Measurements from ENCODE around the gene CNTN5.

CNTN5 gene

DNA sequence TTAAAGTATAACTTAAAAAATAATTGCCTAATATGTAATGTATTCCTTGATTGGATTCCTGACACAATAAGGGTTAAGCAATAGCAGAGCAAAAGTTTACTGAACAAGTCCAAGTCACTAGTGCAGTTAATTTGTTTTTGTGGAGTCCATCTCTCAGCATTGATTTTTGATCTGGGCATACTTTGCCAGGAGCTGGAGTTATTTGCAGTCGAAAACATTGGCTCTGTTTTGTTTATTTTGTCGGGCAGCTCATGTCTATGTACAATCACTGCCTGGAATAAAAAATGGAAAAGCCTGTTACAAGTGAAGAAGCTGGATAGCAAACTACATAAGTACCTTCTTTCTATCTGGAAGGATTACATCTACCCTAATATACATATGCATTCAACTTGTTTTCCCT is 625.2 kb downstream of the CNTN5 start:
- DNase-seq, result no peak

DNA sequence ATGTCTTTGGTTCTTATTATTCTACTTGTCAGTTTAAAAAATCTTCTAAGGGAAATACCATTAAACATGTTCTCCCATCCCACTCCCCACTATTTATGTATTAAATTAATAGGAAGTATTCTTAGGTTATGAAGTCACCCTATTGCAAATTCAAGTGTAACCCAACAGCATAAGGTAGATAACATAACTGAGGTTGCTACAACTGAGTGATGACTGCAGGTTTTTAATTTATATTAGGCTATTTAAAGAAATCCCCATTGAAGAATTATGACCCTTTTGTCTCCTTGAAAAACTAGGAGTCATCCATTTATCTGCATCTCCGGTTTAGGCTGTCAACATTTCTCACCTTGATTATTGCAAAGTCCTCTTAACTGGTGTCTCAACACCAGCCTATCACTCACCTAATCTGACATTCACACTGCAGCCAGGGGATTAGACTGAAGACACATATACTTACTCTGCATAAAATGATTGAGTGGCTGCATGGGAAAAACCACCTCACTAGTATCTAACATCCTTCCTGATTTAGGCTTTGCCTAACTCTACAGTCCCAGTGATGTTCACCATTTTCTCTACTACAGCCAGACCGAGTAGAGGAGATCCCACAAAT is 649.4 kb downstream of the CNTN5 start:
- no peak for DNase-seq

DNA sequence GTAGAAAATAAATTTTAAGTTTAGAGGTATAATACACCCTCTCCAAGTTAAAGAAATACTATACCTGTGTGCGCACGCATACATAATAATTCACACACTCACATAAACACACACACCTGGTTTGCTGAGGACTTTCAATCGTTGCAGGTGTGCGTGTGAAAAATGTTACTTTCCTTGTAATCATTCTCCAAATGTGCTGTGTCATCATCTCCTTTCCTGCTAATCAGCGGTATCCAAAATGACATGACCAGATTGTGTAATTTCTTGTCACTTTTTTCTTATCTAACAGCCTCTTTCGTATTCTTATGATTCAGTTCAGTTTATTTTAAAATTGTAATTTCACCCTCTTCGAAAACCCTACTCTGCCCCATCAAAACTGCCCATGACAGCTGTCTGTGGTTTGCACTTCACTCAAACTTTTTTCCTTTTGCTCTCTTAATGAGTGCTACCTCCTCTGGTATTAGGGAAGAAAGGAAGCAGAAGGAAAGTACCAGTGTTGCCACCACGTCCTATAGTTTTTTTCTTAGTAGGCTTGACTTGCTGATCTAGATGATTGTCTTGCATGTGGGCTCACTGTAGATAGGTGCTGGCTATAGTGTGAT is 651.2 kb downstream of the CNTN5 start:
- no peak for DNase-seq

DNA sequence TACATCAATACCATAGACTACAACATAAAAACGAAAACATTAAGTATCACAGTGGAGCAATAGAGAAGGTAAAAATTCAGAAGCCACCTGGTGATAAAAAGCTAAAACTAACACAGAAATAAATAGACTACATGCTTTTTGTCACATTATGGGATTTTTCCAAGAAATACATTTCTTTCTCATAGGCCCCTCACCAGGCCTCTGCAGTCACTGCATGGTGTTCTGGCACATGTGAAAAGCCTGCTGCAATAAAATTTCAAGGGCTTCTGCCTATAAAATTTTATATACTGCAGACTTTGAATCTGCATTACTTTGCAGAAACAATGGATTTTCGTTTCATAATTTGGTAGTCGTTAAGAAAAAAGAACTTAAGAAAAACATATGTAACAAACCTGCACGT is 655.5 kb downstream of the CNTN5 start:
- no peak for DNase-seq

DNA sequence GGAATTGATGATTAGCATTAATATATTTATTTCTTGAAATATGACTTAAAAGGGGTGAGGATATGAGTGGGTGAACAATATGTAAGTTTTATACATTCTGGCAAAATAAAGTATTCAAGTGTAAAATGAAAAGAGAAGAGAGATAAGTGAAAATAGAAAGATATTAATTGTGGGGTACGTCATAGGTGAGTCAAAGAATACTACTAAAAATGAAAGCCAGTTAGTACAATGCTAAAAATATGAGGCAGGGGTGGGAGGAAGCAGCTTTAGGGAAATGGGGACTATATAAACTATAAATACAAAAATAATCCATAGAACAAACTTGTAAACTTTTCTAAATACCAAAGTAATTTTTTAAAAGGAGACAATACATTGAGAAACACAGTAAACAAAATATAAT is 661.4 kb downstream of the CNTN5 start:
- no peak for DNase-seq

DNA sequence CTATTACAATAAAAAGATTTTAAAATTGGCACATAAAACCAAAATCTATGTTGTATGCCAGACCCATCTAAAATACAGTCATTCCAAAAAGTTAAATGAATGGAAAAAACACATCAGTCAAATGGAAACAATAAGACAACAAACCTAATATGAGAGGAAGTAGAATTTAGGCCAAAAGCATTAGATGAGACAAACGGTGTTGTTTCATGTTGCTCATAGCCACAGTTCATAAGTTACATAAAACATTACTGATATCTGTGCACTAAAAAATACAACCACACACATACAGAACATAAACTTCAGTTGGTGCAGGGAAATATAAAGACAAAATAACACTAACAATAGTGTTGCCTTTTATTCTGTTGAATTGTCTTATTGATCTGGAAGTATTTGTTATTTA is 661.9 kb downstream of the CNTN5 start:
- no peak for DNase-seq

DNA sequence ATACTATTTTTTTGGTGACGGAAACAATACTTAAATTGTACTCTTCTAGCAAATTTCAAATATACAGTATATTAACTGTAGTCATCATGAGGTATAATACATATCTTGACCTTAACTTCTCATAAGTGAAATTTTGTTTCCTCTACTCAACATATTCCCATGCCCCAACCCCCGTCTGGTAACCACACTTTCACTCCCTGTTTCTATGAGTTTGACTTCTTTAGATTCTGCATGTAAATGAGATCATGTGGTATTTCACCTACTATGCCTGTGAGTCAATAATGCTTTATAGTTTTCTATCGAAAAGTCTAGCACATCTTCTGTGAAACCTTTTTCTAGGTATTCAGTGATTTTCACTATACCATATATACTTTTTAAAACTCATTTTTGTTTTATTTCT is 663.2 kb downstream of the CNTN5 start:
- DNase-seq, result no peak

DNA sequence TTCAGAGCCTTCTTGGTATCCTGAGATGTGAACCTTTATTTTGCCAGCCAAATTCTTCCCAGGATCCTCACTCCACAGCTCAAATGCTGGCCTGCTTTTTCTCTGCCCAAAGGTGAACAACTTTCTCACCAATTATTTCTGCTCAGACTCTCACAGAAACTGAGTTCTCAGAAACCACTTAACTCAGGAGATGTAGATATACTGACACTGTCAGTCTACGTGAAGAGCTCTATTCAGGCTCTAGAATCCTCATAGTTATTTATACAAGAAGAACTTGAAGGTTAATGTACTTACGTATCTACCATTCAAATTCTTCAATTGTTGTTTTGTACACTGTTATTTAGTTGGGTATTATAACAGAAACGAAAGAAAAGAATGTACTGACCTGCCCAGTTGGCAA is 666.1 kb downstream of the CNTN5 start:
- no peak for DNase-seq

DNA sequence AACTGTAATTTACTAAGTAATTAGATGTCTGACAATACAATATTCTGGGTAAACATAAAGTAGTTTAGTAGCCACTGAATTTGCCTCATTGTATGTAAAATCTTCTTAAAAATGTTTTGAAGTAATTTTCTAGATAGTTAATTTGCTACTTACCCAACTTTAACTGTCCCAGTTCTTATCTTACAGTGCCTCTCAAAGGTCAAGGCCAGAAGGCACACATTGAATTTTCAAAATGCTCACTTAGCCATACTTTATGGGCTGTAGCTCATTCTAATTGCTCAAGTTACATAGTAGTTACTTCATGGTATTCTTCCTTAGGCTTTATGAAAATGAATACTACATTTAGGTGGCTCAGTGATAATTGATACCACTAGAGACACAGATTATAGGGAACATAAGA is 666.6 kb downstream of the CNTN5 start:
- DNase-seq, result no peak

DNA sequence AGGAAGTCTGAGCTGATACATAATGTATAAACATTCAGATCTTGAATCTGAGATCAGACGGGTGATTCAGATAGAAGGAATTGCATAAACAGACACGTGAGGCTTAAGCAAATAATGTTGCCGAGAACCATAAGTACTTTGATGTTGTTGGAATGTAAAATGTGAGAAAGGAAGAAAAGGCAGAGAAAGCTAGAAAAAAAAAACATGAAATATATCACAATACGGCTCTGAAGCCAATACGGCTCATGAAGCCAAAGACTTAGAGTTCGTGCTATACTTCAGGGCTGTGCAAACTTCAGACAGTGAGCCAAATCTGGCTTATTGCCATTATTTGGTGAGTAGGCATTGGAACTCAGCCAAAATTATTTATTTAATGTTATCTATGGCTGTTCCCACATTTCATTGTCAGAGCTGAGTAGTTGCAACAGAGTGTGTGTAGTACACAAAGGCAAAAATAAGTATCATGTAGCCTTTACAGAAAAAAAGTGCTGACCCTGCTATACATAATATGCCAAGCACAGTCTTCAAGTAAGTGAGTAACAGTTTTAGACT is 673.3 kb downstream of the CNTN5 start:
- no peak for DNase-seq

DNA sequence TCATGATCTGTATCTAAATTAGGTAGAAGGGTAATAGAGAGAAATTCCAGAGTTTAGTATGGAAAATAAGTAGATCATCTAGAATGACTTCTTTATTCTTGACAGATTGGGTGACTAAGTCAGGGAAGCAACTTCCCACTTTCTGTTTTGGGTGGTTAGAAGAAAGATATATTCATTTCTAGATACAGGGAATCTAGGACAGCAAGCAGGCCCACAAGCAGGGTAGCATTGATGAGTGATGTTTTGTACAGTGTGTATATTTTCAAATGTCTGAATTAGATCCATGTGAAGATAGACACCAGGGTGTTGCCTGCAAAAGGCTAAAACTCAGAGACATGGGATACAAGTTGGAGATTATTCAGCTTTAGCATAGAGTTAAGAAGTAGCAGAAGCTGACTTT is 674.4 kb downstream of the CNTN5 start:
- DNase-seq, result no peak

DNA sequence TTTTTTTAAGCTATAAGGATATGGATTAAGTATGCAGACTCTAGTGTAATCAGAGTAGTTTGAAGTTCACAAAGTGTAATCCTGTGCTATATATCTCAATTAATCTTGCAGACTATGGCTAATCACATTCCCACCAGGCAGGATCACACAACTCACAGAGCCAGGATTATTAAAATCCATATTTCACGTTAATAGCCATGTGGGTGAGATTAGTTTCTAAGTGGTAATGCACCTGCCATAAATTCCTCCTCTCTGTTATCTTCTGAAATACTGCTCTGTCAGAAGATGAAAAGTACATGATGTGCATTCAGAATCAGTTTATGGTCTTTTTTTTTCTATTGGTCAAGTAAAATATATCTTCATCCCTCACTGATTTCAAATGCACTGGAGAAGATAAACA is 686.1 kb downstream of the CNTN5 start:
- DNase-seq, result no peak

DNA sequence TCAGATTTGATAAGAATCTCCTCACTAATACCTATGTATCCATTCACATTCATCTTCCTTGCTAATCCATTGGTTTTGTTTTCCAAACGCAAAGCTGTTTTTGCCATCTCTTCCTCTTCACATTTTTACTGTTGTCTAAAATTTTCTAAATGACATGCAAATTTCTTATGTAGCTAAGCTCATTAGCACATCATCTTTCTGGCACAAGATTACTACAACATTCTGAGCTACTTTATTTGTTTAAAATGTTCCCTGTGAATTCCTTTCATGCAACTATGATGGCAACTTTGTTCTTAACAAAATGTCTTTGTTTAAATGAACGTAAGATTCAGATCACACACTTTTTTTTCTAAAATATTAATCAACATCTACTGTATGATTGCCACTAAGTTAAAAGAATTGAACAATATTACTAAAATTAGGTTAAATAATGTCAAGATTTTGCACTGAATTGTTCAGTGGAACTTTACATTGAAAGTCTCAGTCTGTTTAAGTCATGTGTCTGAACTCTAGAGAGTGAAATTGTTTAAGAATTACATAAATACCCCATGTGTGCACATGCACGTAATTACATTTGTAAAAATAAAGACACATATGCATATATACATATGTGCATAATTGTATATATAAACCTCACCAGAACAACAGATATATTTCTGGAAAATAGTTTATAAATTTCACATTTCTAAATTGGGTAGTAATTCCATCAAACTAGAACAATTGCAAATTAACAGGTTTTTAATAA is 688.4 kb downstream of the CNTN5 start:
- DNase-seq, result no peak

DNA sequence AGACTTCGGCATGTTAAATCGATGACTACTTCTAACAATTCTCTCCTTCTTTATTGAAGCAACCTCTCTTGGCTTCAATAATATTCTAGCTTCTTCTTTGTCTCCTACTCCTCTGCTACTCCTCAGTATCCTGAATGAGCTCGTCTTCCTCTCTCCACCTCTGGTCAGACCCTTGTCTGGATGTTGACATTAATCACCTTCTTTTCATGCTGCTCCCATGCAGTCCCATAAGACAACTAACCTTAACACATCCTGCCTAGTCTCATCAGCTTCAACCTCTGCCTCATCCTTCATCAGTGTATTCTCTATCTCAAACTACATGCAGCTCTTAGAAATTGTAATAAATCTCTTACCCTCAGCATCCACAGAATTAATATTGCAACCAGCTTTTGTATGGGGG is 695.6 kb downstream of the CNTN5 start:
- DNase-seq, result no peak

DNA sequence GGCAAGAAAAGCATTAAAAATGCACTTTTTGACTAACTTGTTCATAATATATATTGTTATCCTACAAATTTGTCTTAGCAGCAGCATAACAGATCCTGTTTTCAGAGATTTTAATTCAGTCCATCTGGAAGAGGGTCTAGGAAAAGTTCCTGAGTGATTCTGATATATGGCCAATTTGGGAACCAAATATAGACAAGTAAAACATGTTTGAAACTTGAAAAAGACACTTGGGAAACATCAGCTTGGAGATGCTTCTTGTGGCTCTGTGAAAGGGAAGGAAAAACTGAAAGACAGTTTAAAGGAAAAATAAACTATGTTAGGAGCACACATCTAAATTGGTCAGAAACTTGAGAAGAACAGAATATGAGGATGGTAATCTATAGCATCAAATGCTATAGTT is 697.5 kb downstream of the CNTN5 start:
- DNase-seq, result no peak

DNA sequence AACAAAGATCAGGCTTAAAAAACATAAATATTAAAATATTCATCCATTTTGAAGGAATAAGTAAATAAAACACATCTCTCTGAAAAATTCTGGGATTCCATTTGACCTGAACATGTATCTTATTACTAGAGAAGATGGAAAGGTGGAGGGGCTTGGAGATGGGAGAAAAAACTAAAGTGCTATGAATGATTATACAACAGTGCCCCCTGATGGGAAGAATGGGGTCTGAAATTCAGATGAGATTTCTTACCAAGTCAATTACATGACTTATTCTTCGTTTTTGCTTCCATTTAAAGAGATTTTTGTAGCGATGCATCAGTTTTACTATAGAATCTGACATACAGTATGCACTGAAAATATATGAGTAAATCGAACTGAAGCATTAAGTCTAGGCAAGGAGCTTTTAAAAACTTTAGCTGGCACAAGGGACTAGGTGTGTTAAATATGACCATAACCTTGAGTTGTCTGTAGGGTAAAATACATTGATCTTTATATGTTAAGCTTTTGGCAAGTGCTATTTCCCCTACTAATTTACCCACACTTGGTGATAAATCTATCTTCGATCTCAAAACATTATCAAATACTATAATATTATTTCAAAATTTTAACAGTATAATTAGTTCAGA is 718.8 kb downstream of the CNTN5 start:
- DNase-seq, result peak; percentile 17

DNA sequence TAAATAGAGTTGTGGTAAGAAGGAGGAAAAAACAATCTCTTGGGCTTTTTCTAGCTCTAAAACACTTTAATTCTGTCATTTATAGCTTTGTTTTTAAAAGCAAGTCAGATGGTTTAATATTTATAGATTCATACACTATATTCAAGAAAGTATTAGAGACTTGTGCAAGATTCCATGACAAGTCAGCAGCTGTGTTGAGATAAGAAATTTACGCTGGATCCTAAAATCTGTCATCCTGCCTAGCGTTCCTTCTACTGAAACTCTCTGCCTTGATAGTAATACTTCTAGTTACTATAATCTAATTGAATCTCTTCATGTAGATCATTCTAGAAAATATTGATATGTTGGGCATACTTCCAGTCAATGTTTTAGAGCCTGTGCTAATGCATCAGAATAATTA is 721.8 kb downstream of the CNTN5 start:
- DNase-seq, result no peak

DNA sequence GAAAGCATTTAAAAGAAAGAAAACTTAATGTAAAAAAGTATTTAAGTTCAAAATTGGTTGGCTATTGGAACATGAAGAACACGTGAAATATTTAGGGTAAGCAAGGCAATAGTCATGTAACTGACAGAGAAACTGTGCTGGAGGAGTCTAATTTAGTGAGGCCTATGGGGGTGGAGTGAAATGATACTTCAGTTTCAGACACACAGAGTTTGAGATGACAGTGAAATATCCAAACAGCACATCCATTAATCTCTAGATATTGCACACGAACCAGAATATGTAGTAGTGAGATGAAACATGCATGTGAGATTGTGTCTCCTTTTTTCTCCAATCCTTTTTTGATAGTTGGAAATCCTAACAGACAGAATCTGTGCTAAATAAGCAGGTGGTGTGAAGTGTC is 739.0 kb downstream of the CNTN5 start:
- no peak for DNase-seq

DNA sequence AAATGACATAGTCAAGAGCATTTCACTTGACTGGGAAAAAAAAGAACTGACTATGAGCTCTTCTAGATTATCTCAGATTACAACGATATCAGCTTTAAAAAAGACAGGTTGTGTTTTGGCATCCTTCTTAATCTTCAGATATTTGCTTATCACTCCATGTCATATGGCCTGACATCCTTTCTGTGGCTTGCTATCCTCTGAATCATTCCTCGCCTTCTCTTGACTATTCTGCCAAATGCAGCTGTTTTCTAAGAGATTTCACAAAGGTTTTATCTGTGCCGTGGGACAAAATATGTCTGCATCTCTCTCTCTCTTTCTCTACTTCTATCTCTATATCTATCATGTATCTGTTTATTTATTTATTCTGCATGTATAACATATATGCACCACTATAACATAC is 746.1 kb downstream of the CNTN5 start:
- no peak for DNase-seq

DNA sequence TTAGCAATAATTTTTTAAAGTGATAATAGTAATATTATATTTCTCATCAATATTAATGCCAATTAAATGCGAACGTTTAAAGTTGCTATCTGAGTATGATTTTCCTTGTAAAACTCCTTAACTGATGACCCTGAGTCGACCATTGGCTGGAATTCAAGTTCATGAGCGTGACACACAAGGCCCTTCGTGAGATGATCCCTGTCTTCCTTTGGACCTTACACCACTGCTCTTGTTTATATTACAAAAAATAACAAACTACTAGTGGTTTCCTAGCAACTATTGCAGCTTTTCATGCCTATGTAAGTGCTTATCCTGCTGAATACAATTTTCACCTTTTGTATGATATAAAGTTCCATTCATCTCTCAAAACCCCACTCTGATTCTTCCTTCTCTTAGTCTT is 752.9 kb downstream of the CNTN5 start:
- DNase-seq, result no peak

DNA sequence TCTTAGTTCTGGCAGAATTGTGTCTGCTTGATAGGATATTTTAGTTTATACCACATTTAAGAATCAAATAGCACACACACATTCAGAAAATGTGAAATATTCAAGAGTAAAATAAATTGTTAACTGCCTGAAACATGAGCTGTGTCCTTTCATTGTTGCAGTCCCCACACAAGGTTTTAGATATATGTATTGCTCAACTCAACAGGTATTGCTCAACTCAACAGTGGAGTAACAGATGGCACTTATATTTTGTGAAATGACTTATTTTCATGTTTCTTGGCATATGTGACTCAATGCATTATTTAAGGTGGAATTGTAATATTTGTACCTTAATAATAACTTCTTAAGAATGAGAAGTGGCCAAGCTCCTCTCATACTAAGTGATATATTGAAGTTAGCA is 760.3 kb downstream of the CNTN5 start:
- no peak for DNase-seq

DNA sequence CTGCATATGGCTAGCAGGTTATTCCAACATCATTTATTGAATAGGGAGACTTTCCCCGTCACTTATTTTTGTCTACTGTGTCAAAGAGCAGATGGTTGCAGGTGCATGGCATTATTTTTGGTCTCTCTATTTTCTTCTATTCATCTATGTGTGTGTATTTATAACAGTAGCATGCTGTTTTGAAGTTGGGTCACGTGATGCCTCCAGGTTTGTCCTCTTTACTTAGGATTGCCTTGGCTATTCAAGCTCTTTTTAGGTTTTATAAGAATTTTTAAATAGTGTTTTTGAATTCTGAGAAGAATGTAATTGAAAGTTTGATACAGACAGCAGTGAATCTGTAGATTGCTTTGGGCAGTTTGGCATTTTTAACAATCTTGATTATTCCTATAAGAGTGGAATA is 770.6 kb downstream of the CNTN5 start:
- DNase-seq, result no peak

DNA sequence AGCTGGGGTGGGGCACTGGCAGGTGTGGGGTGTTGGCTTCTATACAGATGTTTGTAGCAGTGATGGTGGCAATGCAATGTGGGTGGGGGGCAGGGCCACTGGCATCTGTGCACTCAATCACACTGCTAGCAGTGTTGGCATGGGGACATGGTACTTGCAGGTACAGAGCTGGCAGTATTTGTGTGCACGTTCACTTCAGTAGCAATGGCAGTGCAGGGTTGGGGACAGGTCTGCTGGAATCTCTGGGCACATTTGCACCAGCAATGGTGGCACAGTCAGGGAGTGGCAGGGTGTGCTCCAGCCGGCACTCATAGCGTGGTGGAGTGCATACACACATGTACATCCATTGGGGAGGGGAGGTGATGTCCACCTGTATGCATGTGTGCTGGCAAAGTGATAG is 775.2 kb downstream of the CNTN5 start:
- DNase-seq, result no peak

DNA sequence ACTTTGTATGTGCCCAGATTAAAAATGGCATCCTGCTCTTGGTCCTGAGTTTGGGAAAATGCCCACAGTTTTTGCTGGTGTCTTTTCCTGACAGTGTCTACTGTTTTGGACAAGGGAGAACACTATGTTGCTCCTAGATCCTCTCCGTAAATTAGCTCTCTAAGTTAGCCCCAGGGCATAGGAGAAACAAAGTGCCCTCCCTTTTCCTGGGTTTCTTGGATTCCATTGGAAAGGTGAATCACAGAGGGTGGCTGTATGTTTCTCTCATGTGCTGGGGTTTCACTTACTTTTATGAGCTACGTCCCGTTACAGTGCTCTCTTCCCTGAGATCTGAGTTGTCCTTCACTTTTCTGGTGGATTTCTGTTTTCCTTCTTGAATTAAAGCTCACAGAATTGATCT is 782.8 kb downstream of the CNTN5 start:
- DNase-seq, result no peak

Measured in NCI-H1417 treated with DMSO at 0.1 percent for 48 hours (cell line).